ENCODE measurements around the gene CYB5D1.

DNA sequence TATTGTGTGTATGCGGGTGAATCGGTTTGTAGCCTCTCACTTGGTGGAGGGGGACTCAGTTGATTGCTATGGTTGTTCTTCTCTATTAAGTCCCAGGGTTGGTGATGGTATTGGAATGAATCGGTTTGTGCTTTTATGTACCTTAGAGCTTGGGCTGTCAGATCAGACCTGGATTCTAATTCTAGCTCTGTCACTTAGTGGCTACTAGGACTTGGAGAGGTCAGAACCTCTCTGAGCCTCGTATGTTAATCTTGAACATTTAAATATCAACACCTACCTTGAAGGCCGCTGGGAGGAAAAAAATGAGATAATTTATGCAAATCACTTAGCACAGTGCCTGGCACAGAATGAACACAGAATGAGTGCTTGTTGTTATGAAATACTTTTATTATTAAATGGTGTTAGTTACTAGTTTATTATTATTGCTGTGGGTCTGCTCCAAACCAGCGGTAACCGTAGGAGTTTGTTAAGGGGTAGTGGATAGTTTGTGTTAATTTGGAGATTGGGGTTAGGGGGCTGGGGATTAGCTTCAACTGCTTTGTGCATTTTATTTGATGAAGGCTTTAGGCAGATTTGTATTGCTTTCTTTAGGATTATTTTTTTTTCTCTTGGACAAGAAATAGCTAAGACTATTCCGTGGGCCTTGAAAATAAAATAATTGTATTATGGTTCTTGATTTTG lies 20.3 kb upstream of the CYB5D1 start:
- TF ChIP-seq CTCF (IDR thresholded peaks at IDR 0.05) (no peak), POLR2A (IDR thresholded peaks at IDR 0.05) (no peak)

All from gastroesophageal sphincter (tissue), 3 donors.